SJSA1 (cell line): ENCODE measurements around the gene NET1. TPM values are rescaled to one million over a fixed set of nuclear protein-coding genes. Genes with fewer than 3 reads are reported as not detected.

ENCODE experiments used
- DNase-seq, 2 experiments: peaks; one replicate each; pipeline ENCODE4 v3.0.0-alpha.2; 2015 to 2020; ENCODE audit warnings: low spot score in 2 of 2, low read depth in 1 of 2
- H3K27ac ChIP-seq: fragments of 250-450 bp; sonication (Bioruptor Pico); 2 replicates; pipeline ENCODE4 v1.5.1; 2020; ENCODE audit warnings: mild to moderate bottlenecking, moderate library complexity
- H3K27me3 ChIP-seq: fragments of 250-450 bp; sonication (Bioruptor Pico); replicated peaks from 2 replicates; pipeline ENCODE4 v1.5.1; 2020; ENCODE audit warnings: mild to moderate bottlenecking, moderate library complexity
- H3K36me3 ChIP-seq: fragments of 250-450 bp; sonication (Bioruptor Pico); 2 replicates; pipeline ENCODE4 v1.5.1; 2020; ENCODE audit warnings: mild to moderate bottlenecking
- H3K4me1 ChIP-seq: fragments of 250-450 bp; sonication (Bioruptor Pico); replicated peaks from 2 replicates; pipeline ENCODE4 v1.6.1; 2021; ENCODE audit warnings: mild to moderate bottlenecking
- H3K4me3 ChIP-seq: fragments of 250-450 bp; sonication (Bioruptor Pico); 2 replicates; pipeline ENCODE4 v1.5.1; 2020; ENCODE audit warnings: mild to moderate bottlenecking
- H3K9me3 ChIP-seq: fragments of 250-450 bp; sonication (Bioruptor Pico); replicated peaks from 2 replicates; pipeline ENCODE4 v1.5.1; 2020; ENCODE audit warnings: mild to moderate bottlenecking
- total RNA-seq: library from RNA; depleted of rRNA; stranded (reverse); fragments of >200 nt; shearing (Covaris generic); gene quantifications from 2 replicates; pipeline ENCODE4 v1.2.3, GENCODE V29; 2014

The NET1 gene
- total RNA-seq, 1 experiment from 2014 or later = 52.4 TPM

DNA sequence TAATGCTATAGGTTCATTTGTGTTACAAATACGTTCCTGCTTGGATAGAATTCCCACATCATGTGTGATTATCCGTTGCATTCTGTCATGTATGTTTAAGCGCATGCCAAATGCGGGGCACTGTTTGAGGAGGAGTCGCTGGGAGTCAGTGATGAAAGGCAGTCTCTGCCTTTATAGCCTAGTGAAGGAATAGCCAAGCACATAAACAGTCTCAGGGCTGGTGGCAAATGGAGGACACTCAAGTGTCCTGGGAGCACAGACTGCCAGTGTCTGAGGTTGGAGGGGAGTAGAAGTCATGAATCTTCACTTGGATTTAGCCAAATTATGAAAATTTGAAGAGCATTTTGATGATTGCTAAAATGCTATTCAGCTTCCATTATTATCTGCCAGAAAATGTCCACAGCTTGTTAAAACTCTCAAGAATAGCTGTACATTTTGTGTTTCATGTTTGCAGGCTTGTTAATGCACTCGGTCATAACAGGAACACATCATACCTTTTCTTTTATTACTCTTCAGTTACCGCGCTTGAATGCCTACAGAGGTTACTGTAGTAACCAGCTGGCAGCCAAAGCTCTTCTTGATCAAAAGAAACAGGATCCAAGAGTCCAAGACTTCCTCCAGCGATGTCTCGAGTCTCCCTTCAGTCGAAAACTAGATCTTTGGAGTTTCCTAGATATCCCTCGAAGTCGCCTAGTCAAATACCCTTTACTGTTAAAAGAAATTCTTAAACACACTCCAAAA lies 41.6 kb downstream of the NET1 start:
- H3K9me3 ChIP-seq = no peaks in the 10 kb centered on the region
- H3K4me3 ChIP-seq = no peak overlapping the region
- no peak overlapping the region for H3K27ac ChIP-seq
- H3K27me3 ChIP-seq = no peaks in the 10 kb centered on the region
- peaks cover 12% of the 10 kb centered on the region for H3K4me1 ChIP-seq
- DNase-seq = no peak
- peaks cover 71% of the 10 kb centered on the region for H3K36me3 ChIP-seq

DNA sequence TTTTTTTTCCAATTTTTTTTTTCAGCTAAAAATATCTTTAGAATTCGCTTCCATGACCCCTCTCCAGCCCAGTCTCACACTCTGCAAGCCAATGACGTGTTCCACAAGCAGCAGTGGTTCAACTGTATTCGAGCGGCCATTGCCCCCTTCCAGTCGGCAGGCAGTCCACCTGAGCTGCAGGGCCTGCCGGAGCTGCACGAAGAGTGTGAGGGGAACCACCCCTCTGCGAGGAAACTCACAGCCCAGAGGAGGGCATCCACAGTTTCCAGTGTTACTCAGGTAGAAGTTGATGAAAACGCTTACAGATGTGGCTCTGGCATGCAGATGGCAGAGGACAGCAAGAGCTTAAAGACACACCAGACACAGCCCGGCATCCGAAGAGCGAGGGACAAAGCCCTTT lies 44.2 kb downstream of the NET1 start:
- no peaks in the 10 kb centered on the region for H3K9me3 ChIP-seq
- no peak for DNase-seq
- no peak overlapping the region for H3K27ac ChIP-seq
- H3K27me3 ChIP-seq = no peaks in the 10 kb centered on the region
- peaks cover 95% of the 10 kb centered on the region for H3K36me3 ChIP-seq
- H3K4me1 ChIP-seq = no peaks in the 10 kb centered on the region
- H3K4me3 ChIP-seq = no peak overlapping the region

DNA sequence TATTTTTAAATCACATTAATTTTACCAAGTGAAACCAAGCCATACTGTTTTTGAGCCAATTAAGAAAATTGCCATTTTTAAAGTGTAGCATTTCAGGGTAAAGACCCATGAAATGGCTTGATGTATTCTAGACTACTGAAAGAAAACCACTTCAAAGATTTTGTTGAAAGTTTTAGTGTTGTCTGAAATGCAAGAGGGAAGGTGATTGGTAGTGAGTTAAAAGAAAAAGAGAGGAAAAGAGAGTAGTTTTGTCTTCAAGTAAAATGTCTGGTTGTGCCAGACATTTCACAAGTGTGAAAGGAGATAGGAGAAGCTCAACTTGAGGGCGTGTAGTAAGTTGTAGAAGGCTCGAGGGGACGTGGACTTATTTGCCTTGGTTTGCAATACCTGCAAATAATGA lies 45.4 kb downstream of the NET1 start:
- no peak for DNase-seq
- H3K36me3 ChIP-seq = peaks cover 85% of the 10 kb centered on the region
- H3K9me3 ChIP-seq = no peaks in the 10 kb centered on the region
- H3K27ac ChIP-seq = no peak overlapping the region
- H3K4me1 ChIP-seq = no peaks in the 10 kb centered on the region
- no peaks in the 10 kb centered on the region for H3K27me3 ChIP-seq
- no peak overlapping the region for H3K4me3 ChIP-seq

DNA sequence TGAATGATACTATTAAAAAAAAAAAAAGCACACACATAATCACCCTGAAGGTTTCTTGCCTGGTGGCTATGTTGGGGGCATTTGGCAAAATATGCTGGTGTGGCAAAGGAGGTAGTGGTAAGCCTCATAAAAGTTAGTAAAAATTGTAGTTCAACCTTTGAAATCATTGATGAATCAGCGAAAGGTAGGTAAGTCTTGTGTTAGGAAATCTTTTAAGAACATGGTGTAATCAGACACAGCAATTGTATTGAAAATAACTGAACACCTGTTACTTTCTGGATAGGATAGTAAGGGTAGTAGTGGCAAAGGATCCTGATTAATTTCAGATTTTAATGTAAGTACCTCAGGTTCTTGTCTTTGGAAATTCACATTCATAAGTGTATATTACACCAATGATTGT lies 46.1 kb downstream of the NET1 start:
- Histone ChIP-seq H3K27me3 (no peaks in the 10 kb centered on the region), H3K9me3 (no peaks in the 10 kb centered on the region), H3K4me1 (no peaks in the 10 kb centered on the region), H3K36me3 (peaks cover 78% of the 10 kb centered on the region), H3K27ac (no peak overlapping the region), H3K4me3 (no peak overlapping the region)
- no peak for DNase-seq

DNA sequence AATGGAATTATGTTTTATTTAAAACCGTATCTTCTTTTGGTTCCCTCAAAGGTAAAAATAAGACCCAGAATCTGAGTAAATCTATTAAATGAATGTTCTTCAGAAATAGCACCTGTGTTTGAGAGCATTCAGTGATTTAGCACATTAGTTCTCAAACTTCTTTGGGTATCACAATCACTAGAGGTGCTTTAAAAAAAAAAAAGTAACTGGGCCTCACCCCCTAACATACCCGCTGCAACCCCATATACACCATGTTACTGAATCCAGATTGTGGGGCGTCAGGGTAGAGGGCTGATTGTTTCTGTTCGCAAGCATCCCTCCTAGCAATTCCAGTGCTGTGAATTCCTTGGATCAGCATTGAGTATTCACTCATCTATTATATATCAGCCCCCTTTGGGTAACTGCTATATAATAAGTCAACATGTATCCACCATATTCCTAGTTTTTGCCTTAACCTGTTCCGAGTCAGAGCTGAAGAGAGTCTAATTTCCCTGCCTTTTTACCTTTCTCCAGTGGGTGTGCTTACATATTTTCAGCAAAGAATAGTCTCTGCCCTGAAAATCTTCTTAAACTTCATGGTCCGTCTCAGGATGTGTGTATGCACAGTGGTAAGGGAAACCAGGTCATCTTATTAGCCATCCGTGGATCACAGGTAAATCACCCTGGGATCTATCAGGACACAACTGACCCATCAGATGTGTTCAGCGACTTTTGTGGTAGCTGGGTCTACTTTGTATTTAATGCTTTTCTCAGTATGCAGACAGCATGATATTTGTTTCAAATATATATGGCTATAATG lies 46.8 kb downstream of the NET1 start:
- H3K36me3 ChIP-seq = peaks cover 70% of the 10 kb centered on the region
- no peaks in the 10 kb centered on the region for H3K27me3 ChIP-seq
- H3K9me3 ChIP-seq = no peaks in the 10 kb centered on the region
- H3K27ac ChIP-seq = no peak overlapping the region
- H3K4me1 ChIP-seq = no peaks in the 10 kb centered on the region
- DNase-seq = no peak
- H3K4me3 ChIP-seq = no peak overlapping the region

DNA sequence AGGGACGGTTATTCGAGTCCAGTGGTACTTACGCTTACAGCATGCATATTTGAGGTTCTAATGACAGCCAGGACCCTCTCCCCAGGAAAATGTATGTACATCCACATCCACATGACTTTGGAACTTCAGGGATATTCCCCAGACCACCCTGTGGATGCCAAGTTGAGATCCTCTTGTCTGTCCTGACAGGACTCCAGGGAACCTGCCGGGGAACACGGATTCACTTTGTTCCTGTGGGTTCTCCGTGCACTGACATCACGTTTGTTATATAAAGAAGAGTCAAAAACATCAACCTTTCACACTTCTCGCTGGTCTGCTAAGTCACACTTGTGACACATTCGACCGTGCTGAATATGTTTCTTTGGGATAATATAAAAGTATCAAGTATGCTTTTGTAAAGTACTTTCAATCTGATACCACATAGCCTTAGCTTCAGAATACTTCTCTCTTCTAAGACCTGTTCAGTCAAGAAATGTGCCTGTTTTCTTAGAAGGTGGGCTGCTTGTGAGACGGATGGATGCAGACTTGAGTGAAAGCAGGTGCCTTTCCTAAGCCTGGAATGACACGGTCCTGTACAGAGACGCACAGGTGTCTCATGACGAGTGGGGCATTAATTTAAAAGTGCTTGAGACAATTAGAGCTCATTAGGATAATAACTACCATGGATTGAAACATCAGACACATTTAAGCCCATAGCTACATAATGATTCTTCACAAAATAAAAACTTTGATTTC lies 48.3 kb downstream of the NET1 start:
- Histone ChIP-seq H3K36me3 (peaks cover 56% of the 10 kb centered on the region), H3K4me3 (no peak overlapping the region), H3K4me1 (no peaks in the 10 kb centered on the region), H3K9me3 (no peaks in the 10 kb centered on the region), H3K27ac (no peak overlapping the region), H3K27me3 (no peaks in the 10 kb centered on the region)
- no peak for DNase-seq

DNA sequence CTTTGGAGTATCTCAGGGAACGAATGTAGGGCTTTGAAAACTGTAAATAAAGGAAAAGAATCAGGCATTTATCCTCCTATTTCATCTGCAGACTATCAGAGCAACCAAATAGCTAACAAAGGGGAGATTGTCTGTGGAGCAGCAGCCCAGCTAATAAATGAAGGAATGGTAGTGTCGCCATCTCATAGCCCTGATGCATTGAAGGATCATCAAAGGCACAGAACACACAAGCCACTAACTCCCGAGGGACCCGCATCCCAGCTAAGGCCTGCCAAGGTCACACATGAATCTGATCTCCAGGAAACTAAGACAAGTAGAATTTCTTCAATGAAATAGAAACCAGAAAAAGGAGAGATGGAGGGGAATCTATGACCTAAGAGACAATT lies 48.8 kb downstream of the NET1 start:
- no peak for DNase-seq

DNA sequence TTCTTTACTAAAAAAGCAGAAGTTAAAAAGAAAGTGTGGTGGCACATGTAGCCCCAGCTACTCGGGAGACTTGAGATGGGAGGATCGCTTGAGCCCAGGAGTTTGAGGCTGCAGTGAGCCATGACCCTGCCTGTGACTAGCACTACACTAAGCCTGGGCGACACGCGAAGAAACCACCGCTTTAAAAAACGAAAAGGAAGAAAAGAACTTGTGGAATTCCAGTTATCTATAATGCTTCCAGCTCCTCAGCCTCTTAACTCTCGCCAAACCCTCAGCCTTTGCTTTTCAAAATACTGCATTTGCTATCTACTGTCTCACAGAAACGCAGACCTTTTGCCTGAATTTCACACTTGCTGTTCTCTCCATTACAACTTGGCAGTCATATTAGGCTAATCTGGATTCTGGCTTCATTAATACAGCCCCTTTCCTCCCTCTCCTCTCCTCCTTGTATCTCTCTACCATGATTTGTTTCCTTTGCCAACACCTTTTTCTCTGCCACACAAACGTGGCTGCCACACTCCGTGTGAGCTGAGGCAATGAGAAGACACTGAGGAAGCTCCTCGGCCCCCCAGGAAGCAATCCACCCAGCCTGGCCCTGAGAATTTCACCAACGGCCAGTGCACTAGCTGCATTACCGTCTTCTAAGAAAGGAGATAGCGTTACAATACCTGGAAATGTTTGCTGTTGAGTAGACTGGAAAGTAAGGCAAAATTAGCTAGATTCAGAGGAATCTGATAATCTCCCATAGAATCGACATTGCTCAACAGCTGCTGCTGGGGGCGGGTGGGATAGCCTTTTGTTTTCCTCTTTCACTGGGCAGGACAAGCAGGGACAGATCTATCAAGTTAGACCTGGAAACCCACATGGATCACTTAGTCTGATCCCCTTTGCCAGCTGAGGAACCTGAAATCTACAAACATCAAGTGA lies 49.8 kb downstream of the NET1 start:
- Histone ChIP-seq H3K27me3 (no peaks in the 10 kb centered on the region), H3K27ac (no peak overlapping the region), H3K4me1 (no peaks in the 10 kb centered on the region), H3K9me3 (no peaks in the 10 kb centered on the region), H3K36me3 (peaks cover 41% of the 10 kb centered on the region), H3K4me3 (no peak overlapping the region)
- no peak for DNase-seq

More for the DNA sequence above, 48.8 kb downstream of the NET1 start:
- Histone ChIP-seq H3K27me3 (no peaks in the 10 kb centered on the region), H3K4me3 (no peak overlapping the region), H3K36me3 (peaks cover 50% of the 10 kb centered on the region), H3K27ac (no peak overlapping the region), H3K9me3 (no peaks in the 10 kb centered on the region), H3K4me1 (no peaks in the 10 kb centered on the region)

DNA sequence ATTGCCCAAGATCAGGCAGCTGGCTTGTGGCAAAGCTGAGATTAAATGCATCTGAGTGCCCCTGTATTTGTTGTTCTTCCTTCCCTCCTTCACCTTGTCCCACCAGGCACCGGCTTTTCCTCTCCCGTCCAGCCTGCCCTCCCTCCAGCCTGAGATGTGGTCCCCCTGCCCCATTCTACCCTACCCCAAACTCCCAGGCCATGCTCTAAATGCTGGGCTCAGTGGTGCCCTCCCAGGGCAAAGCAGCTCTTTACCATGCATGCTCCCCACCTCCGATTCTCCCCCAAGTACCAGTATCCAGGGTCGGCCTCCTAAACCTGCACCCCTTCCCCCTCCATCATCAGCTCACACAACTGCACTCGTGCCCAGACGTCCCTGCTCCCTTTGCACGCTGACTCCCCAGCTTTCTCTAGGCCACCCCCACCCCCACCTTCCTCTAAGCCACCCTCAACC lies 50.5 kb downstream of the NET1 start:
- no peak overlapping the region for H3K27ac ChIP-seq
- no peaks in the 10 kb centered on the region for H3K4me1 ChIP-seq
- H3K9me3 ChIP-seq = no peaks in the 10 kb centered on the region; the same call in 1 of the 2 replicates
- H3K4me3 ChIP-seq = no peak overlapping the region
- H3K36me3 ChIP-seq = peaks cover 34% of the 10 kb centered on the region
- H3K27me3 ChIP-seq = no peaks in the 10 kb centered on the region
- DNase-seq = no peak

DNA sequence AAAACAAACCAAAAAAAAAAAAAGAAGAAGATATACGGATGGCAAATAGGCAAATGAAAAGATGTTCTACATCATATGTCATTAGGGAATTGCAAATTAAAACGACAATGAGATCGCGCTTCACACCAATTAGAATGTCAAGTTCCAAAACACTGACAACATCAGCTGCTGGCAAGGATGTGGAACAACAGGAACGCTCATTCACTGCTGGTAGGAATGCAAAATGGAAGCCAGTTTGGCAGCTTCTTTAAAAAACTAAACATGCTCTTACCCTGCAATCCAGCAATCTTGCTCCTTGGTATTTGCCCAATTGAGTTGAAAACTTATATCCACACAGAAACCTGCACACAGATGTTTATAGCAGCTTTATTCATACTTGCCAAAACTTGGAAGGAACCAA lies 52.2 kb downstream of the NET1 start:
- H3K27me3 ChIP-seq = no peaks in the 10 kb centered on the region
- H3K27ac ChIP-seq = no peak overlapping the region
- H3K36me3 ChIP-seq = peaks cover 21% of the 10 kb centered on the region
- no peaks in the 10 kb centered on the region for H3K4me1 ChIP-seq
- H3K4me3 ChIP-seq = no peak overlapping the region
- DNase-seq = no peak
- H3K9me3 ChIP-seq = peaks cover 5% of the 10 kb centered on the region; the same call in 1 of the 2 replicates

DNA sequence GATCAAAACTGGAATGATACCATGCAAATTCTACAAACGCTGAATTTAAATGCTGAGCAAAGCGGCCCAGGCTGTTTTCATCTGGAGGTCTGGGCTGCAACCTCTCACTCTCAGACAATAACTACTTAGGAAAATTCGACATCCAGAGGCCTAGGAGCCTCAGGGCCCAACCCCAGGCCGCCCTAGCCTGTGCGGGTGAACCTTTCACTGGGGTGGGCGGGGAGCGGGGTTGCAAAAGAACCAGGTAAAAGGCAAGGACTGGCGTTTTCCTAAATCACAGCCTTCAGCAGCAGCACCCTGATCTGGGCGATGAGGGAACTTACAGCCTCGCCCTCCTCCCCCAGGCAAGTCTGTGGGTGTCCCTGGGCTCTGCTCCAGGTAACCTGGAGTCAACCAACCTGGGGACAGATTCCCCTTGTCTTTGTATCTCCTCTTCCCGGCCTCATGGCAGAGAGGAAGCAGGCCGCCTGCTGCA lies 53.7 kb downstream of the NET1 start:
- Histone ChIP-seq H3K4me3 (no peak overlapping the region), H3K27ac (no peak overlapping the region), H3K4me1 (no peaks in the 10 kb centered on the region), H3K9me3 (peaks cover 5% of the 10 kb centered on the region; the same call in 1 of the 2 replicates), H3K36me3 (peaks cover 7% of the 10 kb centered on the region; the same call in 1 of the 2 replicates), H3K27me3 (no peaks in the 10 kb centered on the region)
- no peak for DNase-seq

DNA sequence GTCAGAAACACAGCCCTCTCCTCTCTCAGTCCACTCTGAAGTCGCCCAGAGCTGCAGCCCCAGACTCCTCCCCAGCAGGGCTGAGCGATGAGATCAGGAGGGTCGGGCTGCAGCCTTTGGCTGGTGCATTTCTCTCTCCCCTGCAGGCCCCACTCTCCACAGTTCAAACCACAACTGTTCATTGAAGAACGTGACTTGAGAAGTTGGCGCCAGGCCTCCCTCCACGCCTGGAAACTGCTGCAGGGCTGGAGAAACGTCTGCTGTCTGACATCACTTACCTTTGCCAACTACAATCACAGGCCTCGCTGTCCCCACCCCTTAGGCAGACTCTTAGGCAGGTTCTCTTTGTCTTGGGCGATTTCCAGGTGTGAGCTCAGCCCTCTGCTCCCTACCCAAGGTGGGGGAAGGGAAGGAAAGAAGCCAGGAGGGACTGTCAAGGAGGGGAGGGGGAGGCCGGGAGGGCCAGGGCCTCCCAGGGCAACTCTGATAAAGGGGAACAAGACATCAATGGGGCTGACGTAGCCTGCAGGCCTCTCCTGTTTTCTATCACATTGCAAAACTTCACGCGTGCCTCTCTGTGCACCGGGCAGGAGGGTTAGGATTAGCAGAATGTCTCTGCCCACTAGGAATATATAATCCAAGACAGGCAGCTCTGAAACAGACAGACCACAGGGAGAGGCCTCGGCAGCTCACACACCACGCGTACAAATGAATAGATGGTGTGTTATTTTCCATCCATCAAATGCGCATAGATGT lies 54.3 kb downstream of the NET1 start:
- no peak overlapping the region for H3K27ac ChIP-seq
- no peak overlapping the region for H3K4me3 ChIP-seq
- H3K36me3 ChIP-seq = 0 out of 2 replicates have a peak, but pooled peaks cover under 1% of the 10 kb centered on the region
- H3K4me1 ChIP-seq = no peaks in the 10 kb centered on the region
- H3K9me3 ChIP-seq = peaks cover 5% of the 10 kb centered on the region; the same call in 1 of the 2 replicates
- no peaks in the 10 kb centered on the region for H3K27me3 ChIP-seq
- no peak for DNase-seq
